Mucosa of rectum (tissue), 2 donors: ENCODE data around the gene KCTD7.
A peak's percentile ranks its signal among the peaks of the same experiment; 100 is the strongest.
"Not testable (repeated sequence)": the region's sequence is repeated elsewhere in the genome, so short reads cannot be mapped to it uniquely, and the experiment has no call there.

Experiments
- H3K27ac ChIP-seq, 2 donors: one replicate each; pipeline ENCODE4 v1.7.0; 2013; ENCODE audit warnings: inconsistent platforms in 2 of 2, low read depth in 2 of 2, low read length in 2 of 2
- H3K27me3 ChIP-seq, 2 donors: one replicate each; pipeline ENCODE4 v1.7.0; 2013; ENCODE audit warnings: low read length in 2 of 2; ENCODE audit not compliant: control insufficient read depth in 2 of 2, insufficient read depth in 2 of 2
- H3K36me3 ChIP-seq, 2 donors: one replicate each; pipeline ENCODE4 v1.7.0; 2013; ENCODE audit warnings: low read length in 2 of 2; ENCODE audit not compliant: control insufficient read depth in 2 of 2, insufficient read depth in 2 of 2
- H3K4me1 ChIP-seq, 2 donors: one replicate each; pipeline ENCODE4 v1.7.0; 2013; ENCODE audit warnings: low read length in 2 of 2, mild to moderate bottlenecking in 1 of 2; ENCODE audit not compliant: control insufficient read depth in 2 of 2, insufficient read depth in 2 of 2
- H3K4me3 ChIP-seq, 2 donors: one replicate each; pipeline ENCODE4 v1.7.0; 2013; ENCODE audit warnings: low read length in 2 of 2
- H3K9ac ChIP-seq, 2 donors: one replicate each; pipeline ENCODE4 v1.7.0; 2013; ENCODE audit warnings: low read length in 2 of 2, low read depth in 1 of 2, mild to moderate bottlenecking in 1 of 2
- H3K9me3 ChIP-seq, 2 donors: one replicate each; pipeline ENCODE4 v1.7.0; 2013; ENCODE audit warnings: low read length in 2 of 2; ENCODE audit not compliant: control insufficient read depth in 2 of 2
- donor health status: healthy.
- donor health status: Normal muscosa, but diverticular disease.

The KCTD7 gene

DNA sequence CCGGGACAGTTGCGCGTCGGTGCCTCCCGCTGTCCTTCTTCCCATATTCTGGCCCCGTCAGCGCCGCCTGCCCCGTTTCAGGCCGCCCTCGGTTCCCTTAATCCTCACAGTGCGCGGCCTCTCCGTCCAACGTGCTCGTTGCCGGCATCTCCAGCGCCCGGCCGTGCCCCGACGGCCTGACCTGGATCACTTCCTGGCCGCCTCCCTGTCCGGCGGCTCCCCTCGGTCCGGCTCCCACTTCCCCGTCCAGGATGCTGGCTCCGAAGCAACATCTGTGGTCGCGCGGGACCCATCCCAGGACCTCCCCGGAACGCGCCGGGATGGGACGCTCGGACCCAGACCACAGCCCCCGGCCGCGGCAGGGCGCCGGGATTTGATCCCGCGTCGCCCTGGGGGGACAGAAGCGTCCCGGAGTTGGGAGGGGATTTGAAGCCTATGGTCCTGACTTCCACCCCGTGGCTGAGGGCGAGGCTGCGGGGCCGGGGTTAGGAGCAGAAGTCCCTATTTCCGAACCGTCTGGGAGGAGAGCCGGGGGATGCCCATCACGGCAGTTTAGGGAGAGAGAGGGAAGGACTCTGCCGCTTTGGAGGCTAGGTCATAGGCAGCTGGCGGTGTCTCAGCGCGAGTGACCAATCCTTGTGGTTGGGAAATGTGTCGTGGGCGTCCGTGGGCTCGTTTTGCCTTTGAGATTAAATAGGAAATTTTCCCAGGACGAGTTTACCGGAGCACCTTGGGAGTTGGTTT lies 53.8 kb downstream of the KCTD7 start:
- Histone ChIP-seq H3K9ac (peak overlapping the region; percentile 84 to 97), H3K27me3 (no peaks in the 10 kb centered on the region), H3K36me3 (peaks cover 0 to 3% of the 10 kb centered on the region in 2 donors), H3K4me1 (peaks cover 9 to 12% of the 10 kb centered on the region in 2 donors), H3K9me3 (no peaks in the 10 kb centered on the region), H3K27ac (peak overlapping the region; percentile 97 to 98), H3K4me3 (peak overlapping the region; percentile 90 to 94)

DNA sequence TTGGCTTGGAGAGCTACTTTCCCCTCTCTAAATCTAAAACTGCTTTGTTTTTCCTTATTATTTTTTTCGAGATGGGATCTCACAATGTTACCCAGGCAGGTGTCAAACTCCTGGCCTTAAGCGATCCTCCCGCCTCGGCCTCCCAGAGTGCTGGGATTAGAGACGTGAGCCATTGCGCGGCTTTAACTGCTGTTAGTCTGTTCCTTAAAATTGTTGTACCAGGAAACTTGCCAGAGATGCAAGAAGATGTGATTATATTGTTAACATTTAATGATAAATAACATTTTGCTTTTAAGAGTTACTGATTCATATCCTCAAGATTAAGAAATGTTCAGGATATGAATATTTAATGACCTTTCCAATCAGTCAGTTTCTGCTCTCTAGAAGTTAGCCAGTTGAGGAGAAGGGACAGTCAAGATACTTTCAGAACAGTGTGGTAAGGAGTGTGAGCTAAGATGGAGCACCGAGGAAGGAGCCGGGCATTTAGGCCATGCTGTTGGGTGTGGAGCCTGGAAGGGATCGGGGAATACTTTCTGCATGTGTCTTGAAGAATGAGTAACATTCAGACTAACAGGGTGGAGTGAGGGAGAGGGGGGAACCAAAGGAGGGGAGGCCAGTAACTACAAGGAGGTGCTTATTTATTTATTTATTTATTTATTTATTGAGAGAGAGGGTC lies 54.6 kb downstream of the KCTD7 start:
- peak overlapping the region; percentile 90 to 94 for H3K4me3 ChIP-seq
- H3K27me3 ChIP-seq, H3K9me3 ChIP-seq, H3K27ac ChIP-seq, H3K36me3 ChIP-seq: not testable (repeated sequence)
- peak overlapping the region; percentile 84 to 97 for H3K9ac ChIP-seq
- peaks cover 9 to 12% of the 10 kb centered on the region in 2 donors for H3K4me1 ChIP-seq

DNA sequence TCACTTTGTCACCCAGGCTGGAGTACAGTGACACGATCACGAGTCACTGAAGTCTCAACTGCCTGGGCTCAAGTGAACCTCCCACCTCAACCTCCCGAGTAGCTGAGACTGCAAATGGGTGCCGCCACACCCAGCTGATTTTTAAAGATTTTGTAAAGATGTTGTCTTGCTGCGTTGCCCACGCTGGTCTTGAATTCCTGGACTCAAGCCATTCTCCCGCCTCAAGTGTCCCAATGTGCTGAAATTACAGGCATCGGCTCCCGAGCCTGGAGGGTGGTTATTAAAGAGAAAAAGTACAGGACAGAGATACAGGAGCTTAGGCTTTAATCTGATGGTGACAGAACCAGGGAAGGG lies 55.1 kb downstream of the KCTD7 start:
- no peak overlapping the region for H3K27ac ChIP-seq
- no peaks in the 10 kb centered on the region for H3K9me3 ChIP-seq
- H3K36me3 ChIP-seq, result peaks cover 0 to 3% of the 10 kb centered on the region in 2 donors
- H3K4me3 ChIP-seq, result no peak overlapping the region
- peaks cover 9 to 12% of the 10 kb centered on the region in 2 donors for H3K4me1 ChIP-seq
- no peak overlapping the region for H3K9ac ChIP-seq
- no peaks in the 10 kb centered on the region for H3K27me3 ChIP-seq

DNA sequence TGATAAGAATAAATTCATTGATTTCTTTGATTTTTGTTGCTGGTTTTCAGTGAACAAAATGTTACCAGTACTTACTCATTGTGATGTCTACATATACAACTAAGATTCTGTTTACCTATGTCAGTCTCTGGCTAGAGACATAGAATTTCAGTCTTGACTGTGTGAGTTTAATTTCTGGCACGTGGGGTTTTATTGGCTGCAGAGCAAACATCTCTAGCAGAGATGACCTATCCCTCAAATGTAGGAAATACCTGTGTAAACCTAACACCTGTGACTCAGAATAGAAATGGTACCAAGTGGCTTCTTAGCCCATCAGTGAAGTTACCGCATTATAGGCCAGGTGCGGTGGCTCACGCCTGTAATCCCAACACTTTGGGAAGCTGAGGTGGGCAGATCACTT lies 57.0 kb downstream of the KCTD7 start:
- not testable (repeated sequence) for H3K4me3 ChIP-seq

DNA sequence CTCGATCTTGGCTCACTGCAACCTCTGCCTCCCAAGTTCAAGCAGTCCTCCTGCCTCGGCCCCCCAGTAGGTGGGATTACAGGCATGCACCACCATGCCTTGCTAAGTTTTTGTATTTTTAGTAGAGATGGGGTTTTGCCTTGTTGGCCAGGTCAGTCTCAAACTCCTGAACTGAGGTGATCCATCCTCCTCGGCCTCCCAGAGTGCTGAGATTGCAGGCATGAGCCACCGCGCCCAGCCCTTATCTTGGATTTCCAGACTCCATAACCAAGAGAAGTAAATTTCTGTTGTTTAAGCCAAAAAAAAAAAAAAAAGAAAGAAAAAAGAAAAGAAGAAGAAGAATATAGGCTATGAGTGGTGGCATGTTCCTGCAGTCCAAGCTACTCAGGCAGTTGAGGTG lies 58.5 kb downstream of the KCTD7 start:
- Histone ChIP-seq H3K27ac (no peak overlapping the region), H3K9ac (no peak overlapping the region), H3K4me1 (peaks cover 6 to 10% of the 10 kb centered on the region in 2 donors), H3K27me3 (no peaks in the 10 kb centered on the region), H3K9me3 (no peaks in the 10 kb centered on the region), H3K36me3 (no peaks in the 10 kb centered on the region), H3K4me3 (no peak overlapping the region)

More for the DNA sequence above, 57.0 kb downstream of the KCTD7 start:
- H3K36me3 ChIP-seq, H3K27ac ChIP-seq, H3K9me3 ChIP-seq, H3K27me3 ChIP-seq, H3K9ac ChIP-seq: not testable (repeated sequence)
- peaks cover 9 to 12% of the 10 kb centered on the region in 2 donors for H3K4me1 ChIP-seq

DNA sequence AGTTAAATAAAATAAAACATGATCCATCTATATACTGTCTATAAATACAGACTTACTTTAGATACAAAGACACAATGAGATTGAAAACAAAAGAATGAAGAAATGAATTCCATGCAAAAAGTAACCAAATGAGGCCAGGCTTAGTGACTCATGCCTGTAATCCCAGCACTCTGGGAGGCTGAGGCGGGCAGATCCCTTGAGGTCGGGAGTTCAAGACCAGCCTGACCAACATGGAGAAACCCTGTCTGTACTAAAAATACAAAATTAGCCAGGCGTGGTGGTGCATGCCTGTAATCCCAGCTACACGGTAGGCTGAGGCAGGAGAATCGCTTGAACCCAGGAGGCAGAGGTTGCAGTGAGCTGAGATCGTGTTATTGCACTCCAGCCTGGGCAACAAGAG lies 59.0 kb downstream of the KCTD7 start:
- H3K9me3 ChIP-seq, H3K4me1 ChIP-seq, H3K36me3 ChIP-seq, H3K27ac ChIP-seq, H3K4me3 ChIP-seq, H3K9ac ChIP-seq, H3K27me3 ChIP-seq: not testable (repeated sequence)

DNA sequence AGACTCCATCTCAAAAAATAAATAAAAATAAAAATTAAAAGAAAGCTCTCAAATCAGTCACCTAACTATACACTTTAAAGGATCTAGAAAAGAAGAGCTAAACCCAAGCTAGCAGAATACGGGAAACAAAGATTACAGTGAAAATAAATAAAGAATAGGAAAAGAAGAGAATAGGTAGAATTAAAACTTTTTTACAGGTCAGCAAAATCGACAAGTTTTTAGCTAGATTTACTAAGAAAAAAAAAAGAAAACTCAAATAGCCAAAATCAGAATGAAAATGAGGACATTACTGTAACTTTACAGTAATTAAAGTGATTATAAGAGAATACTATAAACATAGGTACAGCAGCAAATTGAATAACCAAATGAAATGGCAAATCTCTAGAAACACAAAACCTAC lies 60.4 kb downstream of the KCTD7 start:
- Histone ChIP-seq H3K4me3 (no peak overlapping the region), H3K36me3 (peaks cover 0 to 2% of the 10 kb centered on the region in 2 donors), H3K27me3 (no peaks in the 10 kb centered on the region), H3K27ac (no peak overlapping the region), H3K9me3 (no peaks in the 10 kb centered on the region), H3K9ac (no peak overlapping the region), H3K4me1 (peaks cover 0 to 5% of the 10 kb centered on the region in 2 donors)

DNA sequence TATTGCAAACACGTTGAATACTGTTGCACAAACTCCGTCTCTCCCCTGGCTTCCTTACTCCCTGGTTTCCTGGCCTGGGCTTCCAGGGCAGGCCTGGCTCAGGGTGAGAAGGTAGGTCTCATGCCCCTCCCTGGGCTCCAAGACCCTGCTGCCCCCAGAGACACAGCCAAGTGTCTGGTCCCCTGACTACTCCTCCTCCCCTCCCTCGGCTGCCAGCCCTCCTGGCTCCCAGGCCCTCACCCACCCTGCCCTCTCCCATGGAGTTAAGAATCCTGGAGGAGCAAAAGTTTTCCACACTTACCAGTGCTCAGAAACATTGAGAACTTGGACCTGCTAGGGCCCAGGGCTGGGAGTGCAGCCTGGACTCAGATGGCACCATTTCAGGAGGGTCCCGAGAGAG lies 64.7 kb downstream of the KCTD7 start:
- Histone ChIP-seq H3K4me1 (no peaks in the 10 kb centered on the region), H3K4me3 (no peak overlapping the region), H3K9me3 (no peaks in the 10 kb centered on the region), H3K36me3 (peaks cover 0 to 4% of the 10 kb centered on the region in 2 donors), H3K27ac (no peak overlapping the region), H3K27me3 (no peaks in the 10 kb centered on the region), H3K9ac (no peak overlapping the region)
